Measurements from ENCODE around the gene DRC7.
A peak's percentile ranks its signal among the peaks of the same experiment; 100 is the strongest.

Gene DRC7

DNA sequence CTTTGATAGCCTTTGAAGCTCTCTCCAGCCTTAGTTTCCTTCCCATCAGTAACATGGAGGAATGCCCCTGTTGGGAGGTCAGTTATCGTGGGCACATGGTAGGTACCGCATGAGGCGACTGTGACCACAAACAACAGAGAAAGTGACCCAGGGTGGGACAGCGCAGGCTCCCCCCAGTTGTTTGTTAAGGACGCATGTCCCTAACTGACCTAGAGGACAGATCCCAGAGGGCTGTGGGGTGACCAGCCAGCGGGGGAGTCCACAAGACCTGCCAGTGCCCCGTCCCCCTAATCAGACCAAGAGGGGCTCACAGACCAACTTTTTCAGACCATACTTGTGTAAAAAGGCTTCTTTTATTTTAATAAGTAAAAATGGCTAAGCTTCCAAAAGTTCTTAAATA lies 63.3 kb downstream of the DRC7 start:
- Mint-ChIP-seq H3K9me3 (no peaks in the 10 kb centered on the region), H3K36me3 (peaks cover 20% of the 10 kb centered on the region), H3K27me3 (peaks cover 14% of the 10 kb centered on the region), H3K27ac (no peak overlapping the region), H3K4me1 (no peaks in the 10 kb centered on the region), H3K4me3 (no peak overlapping the region)
- ATAC-seq, result no peak

DNA sequence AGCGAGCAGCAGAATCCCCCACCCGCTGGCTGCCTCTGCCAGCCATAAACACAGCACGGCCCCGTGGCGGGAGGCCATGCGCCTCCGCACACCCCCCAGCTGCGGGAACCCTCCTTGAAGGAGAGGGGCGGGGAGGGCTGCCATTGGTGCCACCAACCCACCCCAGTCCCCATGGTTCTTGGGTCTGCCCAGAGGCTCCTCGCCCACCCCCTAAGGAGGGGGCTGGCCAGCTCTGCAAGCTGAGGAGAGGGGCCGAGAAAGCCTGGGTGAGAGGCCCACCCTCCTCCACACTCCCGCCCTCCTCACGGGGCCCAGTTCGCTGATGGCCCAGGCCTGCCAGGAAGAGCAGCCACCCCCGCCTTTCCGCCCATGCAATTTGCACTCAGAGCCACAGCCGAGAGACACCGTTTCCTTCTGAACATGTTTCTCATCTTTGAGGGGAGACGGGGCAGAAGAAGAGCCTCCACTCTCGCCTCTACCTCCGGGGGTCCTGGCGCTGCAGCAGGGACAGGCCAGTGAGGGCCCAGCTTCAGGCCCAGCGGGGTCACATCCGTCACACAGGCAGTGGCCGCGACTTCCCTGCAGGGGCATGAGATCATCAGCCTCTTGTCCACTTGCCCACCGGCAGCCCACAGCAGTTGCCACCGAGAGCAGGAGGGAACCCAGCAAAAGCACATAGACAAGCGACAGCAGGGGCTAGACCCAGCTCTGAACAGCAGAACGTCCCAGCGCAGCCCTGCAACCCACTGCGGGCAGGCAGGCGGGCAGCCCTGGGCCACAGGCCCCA lies 63.9 kb downstream of the DRC7 start:
- Mint-ChIP-seq H3K4me1 (no peaks in the 10 kb centered on the region), H3K4me3 (no peak overlapping the region), H3K9me3 (no peaks in the 10 kb centered on the region), H3K27ac (no peak overlapping the region), H3K36me3 (peaks cover 20% of the 10 kb centered on the region), H3K27me3 (peaks cover 20% of the 10 kb centered on the region)
- no peak for ATAC-seq

DNA sequence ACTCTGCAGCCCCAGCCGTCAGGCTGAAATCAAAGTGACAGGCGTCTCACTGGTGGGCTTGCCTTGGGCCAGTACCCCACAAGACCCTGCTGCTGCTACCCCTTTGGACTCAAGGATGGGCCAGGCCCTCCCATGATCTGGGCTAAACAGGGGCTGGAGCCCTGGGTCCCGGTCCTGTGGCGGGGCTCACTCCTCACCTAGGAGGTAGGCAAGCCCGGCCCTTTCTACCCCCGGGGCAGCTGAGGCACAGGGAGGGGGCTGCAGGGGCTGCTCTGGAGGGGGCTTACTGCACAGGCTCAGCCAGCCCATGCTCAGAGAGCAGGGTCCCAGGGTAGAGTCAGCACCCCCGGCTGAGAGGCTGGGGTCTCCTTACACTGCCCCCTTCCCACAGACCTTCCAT lies 64.5 kb downstream of the DRC7 start:
- no peak for ATAC-seq
- H3K27ac Mint-ChIP-seq, result no peak overlapping the region
- H3K27me3 Mint-ChIP-seq, result peaks cover 22% of the 10 kb centered on the region
- H3K36me3 Mint-ChIP-seq, result peaks cover 17% of the 10 kb centered on the region
- H3K4me3 Mint-ChIP-seq, result no peak overlapping the region
- H3K9me3 Mint-ChIP-seq, result no peaks in the 10 kb centered on the region
- no peaks in the 10 kb centered on the region for H3K4me1 Mint-ChIP-seq

DNA sequence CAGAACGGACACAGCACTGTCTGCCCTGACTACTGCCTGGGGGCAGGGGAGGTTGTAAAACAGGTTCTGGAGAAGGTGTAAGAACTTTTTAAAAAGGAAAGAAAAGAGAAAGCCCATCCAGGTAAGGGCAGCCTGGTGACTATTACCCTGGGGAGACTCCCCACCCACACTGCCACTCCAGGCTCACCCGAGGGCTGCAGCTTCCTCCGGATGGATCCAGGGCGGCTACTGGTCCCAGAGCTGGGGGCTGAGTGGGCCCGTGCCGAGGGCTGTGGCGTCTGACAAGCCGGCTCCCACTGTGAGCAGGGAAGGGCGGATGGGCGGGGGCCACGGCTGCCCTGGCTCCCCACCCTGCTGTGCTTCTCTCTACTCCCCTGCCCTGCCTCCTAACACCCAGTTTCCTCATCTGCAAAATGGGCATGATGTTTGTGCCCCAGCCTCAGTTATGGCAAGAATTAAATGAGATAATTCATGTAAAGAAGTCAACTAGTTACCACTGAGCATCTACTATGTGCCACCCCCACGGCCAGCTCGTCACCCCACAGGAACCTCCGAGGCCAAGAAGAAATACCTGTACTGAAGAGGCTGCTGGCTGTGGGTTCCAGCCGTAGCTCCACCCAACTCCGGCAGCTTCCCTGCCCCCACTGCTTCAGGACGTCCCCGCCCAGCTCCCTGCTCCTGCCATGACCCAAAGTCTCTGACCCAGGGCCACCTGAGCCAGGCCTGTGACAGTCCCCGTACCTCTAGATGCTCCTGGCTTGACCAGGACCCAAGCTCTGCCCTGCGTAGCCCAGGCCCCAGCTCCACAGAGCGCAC lies 65.1 kb downstream of the DRC7 start:
- ATAC-seq, result no peak
- no peak overlapping the region for H3K27ac Mint-ChIP-seq
- peaks cover 13% of the 10 kb centered on the region for H3K36me3 Mint-ChIP-seq
- peaks cover 6% of the 10 kb centered on the region for H3K4me1 Mint-ChIP-seq
- H3K4me3 Mint-ChIP-seq, result no peak overlapping the region
- H3K9me3 Mint-ChIP-seq, result peaks cover 2% of the 10 kb centered on the region
- H3K27me3 Mint-ChIP-seq, result peaks cover 22% of the 10 kb centered on the region

DNA sequence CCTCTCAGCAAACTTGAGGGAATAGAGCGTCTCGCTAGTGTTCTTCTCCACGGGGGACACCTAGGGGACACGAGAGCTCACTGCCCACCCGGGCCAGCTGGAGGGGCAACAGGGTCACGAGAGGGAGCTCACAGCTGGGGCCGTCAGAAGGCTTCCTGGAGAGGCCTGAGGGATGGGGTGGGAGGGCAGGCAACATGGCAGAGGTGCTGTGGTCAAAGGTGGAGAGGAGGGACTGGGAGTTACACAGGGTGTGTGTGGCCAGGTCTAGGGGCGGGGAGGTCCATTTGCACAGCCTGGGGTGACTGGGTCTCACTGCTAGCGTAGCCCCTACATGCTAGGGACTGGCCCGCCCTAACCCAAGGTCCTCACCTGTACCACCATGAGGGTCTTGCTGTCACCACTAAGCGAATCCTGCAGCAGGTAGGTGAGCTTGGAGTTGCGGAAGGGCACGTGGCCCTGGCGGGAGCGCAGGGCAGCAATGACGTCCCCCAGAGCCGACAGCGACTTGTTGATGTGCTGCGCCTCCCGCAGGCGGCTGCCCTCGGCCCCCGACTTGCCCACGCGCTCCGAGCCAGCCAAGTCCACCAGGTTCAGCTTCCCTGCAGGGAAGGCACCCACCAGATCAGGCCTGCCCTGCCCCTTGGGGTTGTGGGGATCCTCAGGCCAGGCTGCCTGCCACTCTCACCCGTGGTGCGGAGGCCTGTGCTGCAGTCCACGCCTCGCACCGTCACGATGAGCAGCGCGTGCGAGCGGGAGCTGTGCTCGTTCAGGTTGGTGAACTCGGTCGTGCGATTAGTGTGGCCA lies 66.0 kb downstream of the DRC7 start:
- Mint-ChIP-seq H3K4me3 (no peak overlapping the region), H3K27ac (no peak overlapping the region), H3K9me3 (peaks cover 2% of the 10 kb centered on the region), H3K36me3 (peaks cover 9% of the 10 kb centered on the region), H3K4me1 (peaks cover 6% of the 10 kb centered on the region), H3K27me3 (peaks cover 22% of the 10 kb centered on the region)
- ATAC-seq, result no peak

DNA sequence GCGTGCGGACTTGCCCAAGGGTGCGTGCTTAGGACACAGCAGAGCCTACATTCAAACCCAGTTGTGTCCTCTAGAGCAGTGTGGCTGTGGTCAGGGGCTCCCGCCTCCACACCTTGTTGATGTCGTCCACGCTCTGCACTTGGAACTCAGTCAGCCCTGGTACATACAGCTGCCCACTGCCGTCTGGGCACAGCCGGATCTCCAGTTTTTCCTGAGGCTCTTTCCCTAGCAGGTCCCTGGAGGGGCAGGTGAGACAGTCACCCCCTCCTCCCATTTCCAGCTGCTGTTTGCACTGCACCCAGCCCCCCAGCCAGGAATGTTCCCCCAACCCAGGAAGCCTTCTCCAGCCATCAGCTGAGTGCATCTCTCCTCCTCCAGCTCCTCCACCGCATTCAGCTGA lies 66.7 kb downstream of the DRC7 start:
- Mint-ChIP-seq H3K27me3 (peaks cover 22% of the 10 kb centered on the region), H3K36me3 (peaks cover 2% of the 10 kb centered on the region), H3K4me3 (no peak overlapping the region), H3K27ac (no peak overlapping the region), H3K4me1 (peaks cover 6% of the 10 kb centered on the region), H3K9me3 (peaks cover 2% of the 10 kb centered on the region)
- no peak for ATAC-seq

DNA sequence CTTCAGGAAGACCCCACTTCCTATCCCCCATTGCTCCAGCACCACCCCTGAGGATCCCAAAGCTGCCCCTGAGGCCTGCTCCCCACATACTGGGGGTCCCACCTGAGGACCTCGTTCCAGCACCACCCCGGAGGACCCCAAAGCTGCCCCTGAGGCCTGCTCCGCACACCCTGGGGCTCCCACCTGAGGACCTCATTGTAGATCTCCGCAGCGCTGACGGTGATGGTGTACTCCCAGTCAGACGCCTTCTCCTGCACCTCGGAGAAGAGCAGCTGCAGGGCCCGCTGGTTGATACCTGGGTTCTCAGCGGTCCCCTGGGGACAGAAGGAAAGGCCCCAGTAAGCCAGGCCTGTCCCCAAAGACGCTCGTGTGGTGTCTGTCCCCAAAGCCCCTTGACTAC lies 67.4 kb downstream of the DRC7 start:
- ATAC-seq, result no peak
- peak overlapping the region; percentile 29 for H3K4me3 Mint-ChIP-seq
- H3K36me3 Mint-ChIP-seq, result no peaks in the 10 kb centered on the region
- peaks cover 6% of the 10 kb centered on the region for H3K4me1 Mint-ChIP-seq
- peaks cover 2% of the 10 kb centered on the region for H3K9me3 Mint-ChIP-seq
- no peak overlapping the region for H3K27ac Mint-ChIP-seq
- H3K27me3 Mint-ChIP-seq, result peaks cover 22% of the 10 kb centered on the region

DNA sequence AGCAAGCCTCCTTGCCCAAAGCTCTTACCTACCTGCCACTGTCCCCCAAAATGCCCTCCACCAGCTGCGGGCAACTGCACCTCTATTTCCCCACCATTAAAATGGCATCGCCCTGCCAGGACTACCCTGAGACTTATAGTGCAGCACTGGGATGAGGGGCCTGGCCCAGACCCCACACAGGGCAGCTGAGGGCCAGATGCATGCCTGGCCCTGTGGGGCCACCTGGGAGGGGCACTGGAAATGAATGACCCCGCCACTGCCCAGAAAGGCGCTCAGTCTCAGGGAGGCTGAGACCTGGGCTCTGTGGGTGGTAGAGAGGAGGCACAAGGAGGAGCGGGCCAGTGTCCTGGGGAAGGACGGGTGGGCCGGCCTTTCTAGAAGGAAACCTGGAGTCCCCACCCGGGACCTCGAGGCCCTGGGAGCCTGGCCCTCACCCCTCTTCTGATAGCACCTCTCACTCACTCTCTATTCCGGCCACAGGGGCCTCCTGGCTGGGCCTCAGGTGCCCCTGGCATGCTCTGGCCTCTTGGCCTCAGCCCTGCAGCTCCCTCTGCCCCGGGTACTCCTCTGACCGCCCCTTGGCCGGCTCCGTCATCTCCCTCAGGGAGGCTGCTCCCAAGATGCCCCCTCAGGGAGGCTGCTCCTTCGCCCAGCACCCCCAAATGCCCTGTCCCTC lies 67.9 kb downstream of the DRC7 start:
- Mint-ChIP-seq H3K36me3 (no peaks in the 10 kb centered on the region), H3K27me3 (peaks cover 22% of the 10 kb centered on the region), H3K9me3 (peaks cover 2% of the 10 kb centered on the region), H3K27ac (no peak overlapping the region), H3K4me3 (no peak overlapping the region), H3K4me1 (peaks cover 6% of the 10 kb centered on the region)
- ATAC-seq, result no peak

DNA sequence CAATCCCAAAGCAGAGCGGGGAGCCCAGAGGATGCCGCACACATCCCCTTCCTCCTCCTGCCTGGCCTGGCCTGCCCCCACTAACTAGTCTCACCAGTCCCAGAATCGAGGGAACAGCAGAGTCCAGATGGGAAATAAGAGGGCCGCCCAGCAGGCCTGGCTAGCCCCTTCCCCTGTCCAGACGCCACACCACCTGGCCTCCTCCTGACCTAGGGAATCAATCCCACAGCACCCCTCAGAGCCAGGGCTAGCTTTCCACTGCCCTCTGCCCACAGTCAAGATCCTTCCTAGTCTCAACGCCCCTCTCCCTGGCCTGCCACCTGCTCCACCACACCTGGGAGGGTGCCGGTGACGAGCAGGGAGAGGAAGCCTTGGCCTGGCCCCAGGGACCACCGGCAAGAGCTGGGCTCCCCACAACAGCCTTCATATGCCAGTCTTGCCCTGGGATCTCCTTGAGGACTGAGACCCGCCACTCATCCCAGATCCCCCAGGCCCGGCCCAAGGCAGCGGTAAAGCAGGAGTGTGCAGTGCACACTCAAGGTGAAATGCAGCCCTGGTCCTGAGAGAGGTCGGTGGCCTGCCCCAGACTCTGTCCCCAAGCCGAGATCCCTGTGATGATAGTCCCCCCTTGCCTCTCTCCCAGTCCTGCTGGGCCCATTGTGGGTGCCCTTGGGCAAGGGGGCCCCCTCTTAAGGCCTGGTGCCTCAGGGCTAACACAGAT lies 68.8 kb downstream of the DRC7 start:
- Mint-ChIP-seq H3K9me3 (peaks cover 2% of the 10 kb centered on the region), H3K27me3 (peaks cover 22% of the 10 kb centered on the region), H3K27ac (no peak overlapping the region), H3K4me1 (peaks cover 6% of the 10 kb centered on the region), H3K36me3 (no peaks in the 10 kb centered on the region), H3K4me3 (no peak overlapping the region)
- ATAC-seq, result no peak

DNA sequence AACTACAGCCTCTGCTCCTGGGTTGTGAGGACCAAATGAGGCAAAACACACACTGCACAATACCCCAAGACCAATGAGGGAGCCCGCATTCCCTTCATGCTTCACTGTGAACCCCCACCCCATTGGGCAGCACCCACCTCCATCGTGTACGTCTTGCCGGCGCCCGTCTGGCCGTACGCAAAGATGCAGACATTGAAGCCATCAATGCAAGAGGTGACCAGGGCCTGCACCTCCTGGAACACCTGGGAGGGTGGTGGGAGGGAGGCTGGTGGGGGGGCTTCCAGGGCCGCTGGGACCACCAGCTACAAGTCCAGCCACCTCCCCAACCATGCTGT lies 69.4 kb downstream of the DRC7 start:
- no peaks in the 10 kb centered on the region for H3K36me3 Mint-ChIP-seq
- no peak overlapping the region for H3K27ac Mint-ChIP-seq
- H3K27me3 Mint-ChIP-seq, result peaks cover 22% of the 10 kb centered on the region
- ATAC-seq, result no peak
- no peak overlapping the region for H3K4me3 Mint-ChIP-seq
- peaks cover 2% of the 10 kb centered on the region for H3K9me3 Mint-ChIP-seq
- peaks cover 6% of the 10 kb centered on the region for H3K4me1 Mint-ChIP-seq

DNA sequence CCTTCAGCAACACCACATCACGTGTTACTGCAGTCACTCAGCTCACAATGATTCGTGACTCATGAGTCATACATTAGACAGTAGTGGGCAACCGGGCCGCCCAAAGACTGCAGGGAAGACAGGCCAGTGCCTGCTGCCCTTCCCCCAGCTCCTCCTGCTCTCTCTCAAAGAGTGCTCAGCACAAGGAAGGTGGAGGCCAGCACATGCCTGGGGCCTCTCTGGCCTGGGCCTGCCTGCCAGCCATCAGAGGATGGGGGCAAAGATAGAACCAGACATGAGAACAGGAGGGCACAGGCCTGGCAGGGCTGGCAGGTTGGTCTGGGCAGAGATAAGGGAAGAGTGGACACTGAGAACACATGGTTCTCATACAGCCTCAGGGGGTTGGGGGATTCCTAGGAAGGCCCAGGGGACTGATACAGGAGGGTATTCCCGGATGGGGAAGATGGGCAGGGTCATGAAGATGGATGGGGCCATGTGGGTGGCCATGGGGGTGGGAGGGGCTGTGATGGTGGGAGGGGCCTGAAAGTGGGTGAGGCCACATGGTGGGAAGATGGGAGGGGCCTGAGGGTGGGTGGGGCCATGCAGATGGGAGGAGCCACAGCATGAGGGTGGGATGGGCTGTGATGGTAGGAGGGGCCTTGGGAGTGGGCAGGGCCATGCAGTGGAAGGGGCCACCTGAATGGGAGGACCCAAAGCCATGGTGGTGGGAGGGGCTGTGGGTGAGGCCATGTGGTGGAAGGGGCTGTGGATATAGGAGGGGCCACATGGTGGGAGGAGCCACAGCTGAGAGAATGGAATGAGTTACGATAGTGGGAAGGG lies 69.9 kb downstream of the DRC7 start:
- Mint-ChIP-seq H3K27ac (no peak overlapping the region), H3K4me1 (peaks cover 6% of the 10 kb centered on the region), H3K9me3 (peaks cover 2% of the 10 kb centered on the region), H3K27me3 (peaks cover 22% of the 10 kb centered on the region), H3K36me3 (no peaks in the 10 kb centered on the region), H3K4me3 (no peak overlapping the region)
- peak; percentile 48 for ATAC-seq

DNA sequence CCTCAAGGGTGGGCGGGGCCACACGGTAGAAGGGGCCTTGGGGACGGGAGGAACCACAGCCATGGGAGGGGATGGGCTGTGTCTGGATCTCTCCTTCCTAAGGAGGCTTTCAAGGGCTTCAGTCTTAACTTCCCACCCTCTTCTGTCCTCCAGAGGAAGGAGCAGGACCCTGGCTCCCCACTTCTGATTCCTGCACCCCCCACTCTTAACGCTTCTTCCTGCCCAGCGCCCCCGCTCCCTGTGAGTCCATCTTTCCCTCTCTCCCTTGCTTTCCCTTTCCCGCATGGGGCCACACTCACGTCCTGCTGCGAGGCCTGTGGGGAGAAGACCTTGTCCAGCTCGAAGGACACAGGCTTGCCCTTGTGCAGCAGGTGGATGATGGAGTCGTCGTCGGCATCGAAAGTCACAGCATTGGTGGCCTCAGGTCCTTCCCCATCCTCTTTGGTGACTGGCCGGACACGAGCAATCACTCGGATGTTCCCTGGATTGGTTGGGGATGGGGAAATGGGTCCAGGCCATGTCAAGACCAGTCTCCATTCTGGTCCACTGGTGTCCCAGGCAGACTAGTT lies 70.6 kb downstream of the DRC7 start:
- ATAC-seq, result no peak
- no peak overlapping the region for H3K4me3 Mint-ChIP-seq
- H3K9me3 Mint-ChIP-seq, result peaks cover 2% of the 10 kb centered on the region
- no peak overlapping the region for H3K27ac Mint-ChIP-seq
- no peaks in the 10 kb centered on the region for H3K36me3 Mint-ChIP-seq
- peaks cover 6% of the 10 kb centered on the region for H3K4me1 Mint-ChIP-seq
- peaks cover 22% of the 10 kb centered on the region for H3K27me3 Mint-ChIP-seq

DNA sequence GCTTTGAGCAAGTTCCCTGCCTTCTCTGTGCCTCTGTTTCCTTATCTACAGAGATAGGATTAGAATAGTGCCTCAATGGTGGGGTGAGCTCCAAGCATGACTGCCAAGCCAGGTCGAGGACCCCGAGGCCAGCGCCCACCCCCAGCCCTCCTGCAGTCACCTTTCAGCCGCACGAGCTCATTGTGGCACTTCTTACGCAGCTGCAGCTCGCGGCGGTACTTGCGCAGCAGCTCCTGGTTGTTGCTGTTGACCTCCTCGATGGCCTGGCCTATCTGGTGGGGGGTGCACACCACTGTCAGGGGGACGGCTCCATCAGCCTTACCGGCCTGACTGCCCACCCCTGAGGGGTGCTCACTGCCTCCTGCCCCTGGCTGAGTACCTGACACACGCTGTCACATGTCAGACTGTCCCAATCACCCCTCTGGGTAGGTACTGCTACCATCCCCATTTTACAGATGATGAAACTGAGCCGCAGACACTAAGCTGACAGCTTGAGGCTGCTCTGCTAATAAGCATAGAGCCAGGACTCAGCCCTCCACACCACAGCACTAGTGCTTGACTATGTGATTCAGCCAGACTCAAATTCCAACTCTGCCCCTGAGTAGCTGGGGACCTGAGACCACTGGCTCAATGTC lies 72.2 kb downstream of the DRC7 start:
- H3K4me1 Mint-ChIP-seq, result peaks cover 6% of the 10 kb centered on the region
- H3K4me3 Mint-ChIP-seq, result no peak overlapping the region
- H3K9me3 Mint-ChIP-seq, result peaks cover 2% of the 10 kb centered on the region
- H3K27ac Mint-ChIP-seq, result no peak overlapping the region
- no peaks in the 10 kb centered on the region for H3K36me3 Mint-ChIP-seq
- ATAC-seq, result no peak
- H3K27me3 Mint-ChIP-seq, result peaks cover 25% of the 10 kb centered on the region

Measured in stimulated activated memory B cell treated with anti-CD40 and anti-IgM and Interleukin-4, amounts not matched to agents 10 μg/mL and 1 μg/mL and 100 μg/mL, for 72 hours (primary cell).